Measurements from ENCODE around the gene CEACAM16. TPM values are rescaled to one million over a fixed set of nuclear protein-coding genes. Genes with fewer than 3 reads are reported as not detected.
"Not testable (repeated sequence)": the region's sequence is repeated elsewhere in the genome, so short reads cannot be mapped to it uniquely, and the experiment has no call there.

Gene CEACAM16
- total RNA-seq, 1 donor from 2014 or later, result not detected

DNA sequence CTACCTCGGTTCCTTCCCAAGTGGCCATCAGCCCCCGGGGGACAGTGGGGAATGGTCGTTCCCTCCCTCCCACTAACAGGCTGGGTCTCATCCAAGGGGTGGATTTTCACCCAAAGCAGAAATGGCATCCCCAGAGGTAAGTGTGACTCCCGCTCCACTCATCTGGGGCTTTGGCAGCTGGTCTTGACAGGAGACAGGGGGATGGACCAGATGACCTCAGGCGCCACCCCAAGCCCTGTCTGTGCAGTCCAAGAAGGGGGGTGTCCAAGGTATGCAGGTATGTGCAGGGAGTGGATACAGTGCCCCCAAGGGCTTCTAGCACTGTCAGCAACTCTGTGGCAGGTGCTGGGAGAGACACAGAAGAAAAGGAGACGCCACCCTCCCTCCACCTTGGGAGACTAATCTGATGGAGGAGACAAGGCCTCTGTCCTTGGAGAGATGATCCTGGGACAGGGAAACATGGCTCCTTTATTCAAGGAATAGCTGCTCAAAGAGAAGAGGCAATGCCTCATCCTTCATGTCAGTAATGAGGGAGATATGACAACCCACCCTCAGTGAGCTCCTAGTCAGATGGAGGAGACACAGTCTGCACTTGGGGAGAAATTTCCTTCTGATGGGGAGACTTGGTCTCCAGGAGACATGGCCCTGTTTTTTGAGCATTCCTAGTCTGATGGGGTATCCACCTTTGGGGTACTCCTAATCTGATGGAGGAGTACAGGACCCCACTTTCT is 7.7 kb downstream of the CEACAM16 start:
- DNase-seq (no peak), ATAC-seq (no peak)
- H3K27ac ChIP-seq, result no peak overlapping the region
- H3K36me3 ChIP-seq, result no peaks in the 10 kb centered on the region
- intact Hi-C loops (cut with DNase I), result no loop called here
- no peaks in the 10 kb centered on the region for H3K9me3 ChIP-seq
- no peaks in the 10 kb centered on the region for H3K27me3 ChIP-seq
- TF ChIP-seq, protein P1, sequence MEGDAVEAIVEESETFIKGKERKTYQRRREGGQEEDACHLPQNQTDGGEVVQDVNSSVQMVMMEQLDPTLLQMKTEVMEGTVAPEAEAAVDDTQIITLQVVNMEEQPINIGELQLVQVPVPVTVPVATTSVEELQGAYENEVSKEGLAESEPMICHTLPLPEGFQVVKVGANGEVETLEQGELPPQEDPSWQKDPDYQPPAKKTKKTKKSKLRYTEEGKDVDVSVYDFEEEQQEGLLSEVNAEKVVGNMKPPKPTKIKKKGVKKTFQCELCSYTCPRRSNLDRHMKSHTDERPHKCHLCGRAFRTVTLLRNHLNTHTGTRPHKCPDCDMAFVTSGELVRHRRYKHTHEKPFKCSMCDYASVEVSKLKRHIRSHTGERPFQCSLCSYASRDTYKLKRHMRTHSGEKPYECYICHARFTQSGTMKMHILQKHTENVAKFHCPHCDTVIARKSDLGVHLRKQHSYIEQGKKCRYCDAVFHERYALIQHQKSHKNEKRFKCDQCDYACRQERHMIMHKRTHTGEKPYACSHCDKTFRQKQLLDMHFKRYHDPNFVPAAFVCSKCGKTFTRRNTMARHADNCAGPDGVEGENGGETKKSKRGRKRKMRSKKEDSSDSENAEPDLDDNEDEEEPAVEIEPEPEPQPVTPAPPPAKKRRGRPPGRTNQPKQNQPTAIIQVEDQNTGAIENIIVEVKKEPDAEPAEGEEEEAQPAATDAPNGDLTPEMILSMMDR (IDR thresholded peaks at IDR 0.05), result no peak
- H3K4me3 ChIP-seq, result no peak overlapping the region
- no peaks in the 10 kb centered on the region for H3K4me1 ChIP-seq

DNA sequence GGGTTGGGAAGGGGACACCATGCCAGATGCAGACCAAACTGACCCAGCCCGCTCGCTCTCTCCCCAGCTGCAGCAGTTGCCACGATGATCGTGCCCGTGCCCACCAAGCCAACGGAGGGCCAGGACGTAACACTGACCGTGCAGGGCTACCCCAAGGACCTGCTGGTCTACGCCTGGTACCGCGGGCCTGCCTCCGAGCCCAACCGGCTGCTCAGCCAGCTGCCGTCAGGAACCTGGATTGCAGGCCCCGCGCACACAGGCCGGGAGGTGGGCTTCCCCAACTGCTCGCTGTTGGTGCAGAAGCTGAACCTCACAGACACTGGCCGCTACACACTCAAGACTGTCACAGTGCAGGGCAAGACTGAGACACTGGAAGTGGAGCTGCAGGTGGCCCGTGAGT is 8.8 kb downstream of the CEACAM16 start:
- intact Hi-C loops (cut with DNase I), result no loop called here
- no peak for ATAC-seq
- TF ChIP-seq, protein P1 (IDR thresholded peaks at IDR 0.05), result no peak

DNA sequence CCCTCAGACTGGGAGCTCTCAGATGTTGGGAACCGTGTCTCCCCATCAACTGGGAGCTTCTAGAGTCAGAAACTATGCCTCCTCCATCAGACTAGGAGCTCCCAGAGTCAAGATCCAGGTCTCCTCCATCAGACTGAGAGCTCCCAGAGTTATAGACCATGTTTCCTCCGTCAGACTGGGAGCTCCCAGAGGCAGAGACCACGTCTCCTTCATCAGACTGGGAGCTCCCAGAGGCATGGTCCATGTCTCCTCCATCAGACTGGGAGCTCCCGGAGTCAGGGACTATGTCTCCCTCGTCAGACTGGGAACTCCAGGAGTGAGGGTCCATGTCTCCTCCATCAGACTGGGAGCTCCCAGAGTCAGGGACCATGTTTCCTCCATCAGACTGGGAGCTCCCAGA is 10.0 kb downstream of the CEACAM16 start:
- H3K27me3 ChIP-seq, result no peaks in the 10 kb centered on the region
- no peaks in the 10 kb centered on the region for H3K4me1 ChIP-seq
- TF ChIP-seq, protein P1 (IDR thresholded peaks at IDR 0.05), result no peak
- intact Hi-C loops (cut with DNase I), result no loop called here
- H3K36me3 ChIP-seq, result no peaks in the 10 kb centered on the region
- DNase-seq (no peak), ATAC-seq (no peak)
- no peaks in the 10 kb centered on the region for H3K9me3 ChIP-seq
- H3K4me3 ChIP-seq, result no peak overlapping the region
- no peak overlapping the region for H3K27ac ChIP-seq

More for the DNA sequence above, 8.8 kb downstream of the CEACAM16 start:
- no peak overlapping the region for H3K4me3 ChIP-seq
- H3K27me3 ChIP-seq, result no peaks in the 10 kb centered on the region
- no peaks in the 10 kb centered on the region for H3K36me3 ChIP-seq
- H3K9me3 ChIP-seq, result no peaks in the 10 kb centered on the region
- DNase-seq, result no peak
- no peak overlapping the region for H3K27ac ChIP-seq
- no peaks in the 10 kb centered on the region for H3K4me1 ChIP-seq

GRCh38 chr19:44709434-44710266 is 10.7 kb downstream of the CEACAM16 start:
- H3K36me3 ChIP-seq; H3K4me1 ChIP-seq; intact Hi-C loops (cut with DNase I); H3K9me3 ChIP-seq; H3K4me3 ChIP-seq; ATAC-seq; H3K27me3 ChIP-seq; H3K27ac ChIP-seq; DNase-seq: not testable (repeated sequence)

GRCh38 chr19:44710483-44710882 is 11.5 kb downstream of the CEACAM16 start:
- intact Hi-C loops (cut with DNase I), result no loop called here
- no peaks in the 10 kb centered on the region for H3K4me1 ChIP-seq
- DNase-seq (no peak), ATAC-seq (no peak)
- TF ChIP-seq, protein P1 (IDR thresholded peaks at IDR 0.05), result no peak
- H3K4me3 ChIP-seq, result no peak overlapping the region
- no peaks in the 10 kb centered on the region for H3K27me3 ChIP-seq
- H3K9me3 ChIP-seq, result no peaks in the 10 kb centered on the region
- no peak overlapping the region for H3K27ac ChIP-seq
- no peaks in the 10 kb centered on the region for H3K36me3 ChIP-seq

DNA sequence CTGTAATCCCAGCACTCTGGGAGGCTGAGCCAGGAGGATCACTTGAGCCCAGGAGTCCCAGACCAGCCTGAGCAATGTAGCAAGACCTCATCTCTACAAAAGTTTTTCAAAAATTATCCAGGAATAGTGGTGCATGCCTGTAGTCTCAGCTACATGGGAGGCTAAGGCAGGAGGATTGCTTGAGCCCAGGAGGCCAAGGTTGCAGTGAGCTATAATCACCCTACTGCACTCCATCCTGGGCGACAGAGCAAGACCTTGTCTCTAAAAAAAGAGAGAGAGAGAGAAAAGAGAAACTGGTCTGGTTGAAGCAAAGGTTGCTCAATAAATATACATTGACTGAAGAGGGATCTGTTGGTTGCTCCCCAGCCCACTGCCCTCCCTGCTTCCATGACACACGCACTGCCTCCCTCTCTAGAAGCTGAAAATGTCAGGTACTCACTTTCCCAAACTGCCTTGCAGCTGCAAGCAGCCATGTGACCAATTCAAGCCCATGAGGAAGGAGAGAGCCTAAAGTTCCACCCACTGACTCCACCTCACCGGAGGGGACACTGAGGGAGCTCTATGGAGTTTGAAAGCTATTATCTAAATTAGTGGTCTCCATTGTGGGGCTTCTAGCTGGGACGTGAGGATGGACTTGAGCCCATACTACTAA is 14.0 kb downstream of the CEACAM16 start:
- H3K4me3 ChIP-seq, result no peak overlapping the region
- H3K27me3 ChIP-seq, result no peaks in the 10 kb centered on the region
- TF ChIP-seq, protein P1 (IDR thresholded peaks at IDR 0.05), result no peak
- ATAC-seq (peak; percentile 42), DNase-seq (no peak)
- no peak overlapping the region for H3K27ac ChIP-seq
- no peaks in the 10 kb centered on the region for H3K9me3 ChIP-seq
- intact Hi-C loops (cut with DNase I), result no loop called here
- peaks cover 11% of the 10 kb centered on the region for H3K4me1 ChIP-seq
- no peaks in the 10 kb centered on the region for H3K36me3 ChIP-seq
